PC-9 (cell line): ENCODE measurements around the gene CHD1L. TPM values are rescaled to one million over a fixed set of nuclear protein-coding genes. Genes with fewer than 3 reads are reported as not detected.

Experiments used
- BruUV-seq: library from RNA; stranded (reverse); fragments of 400-500 nt; replicated peaks from 2 replicates; lab custom pipeline; 2021; lab: Mats Ljungman, UMichigan
- CTCF ChIA-PET: fragments of 300-600 bp; sonication (Branson Sonifier 250); formaldehyde crosslinking; loops from one replicate; lab custom pipeline; 2022; ENCODE audit warnings: antibody characterized with exemption; lab: Charles Lee
- POLR2A ChIA-PET: fragments of 300-600 bp; sonication (Branson Sonifier 250); formaldehyde crosslinking; loops from one replicate; lab custom pipeline; 2022; ENCODE audit warnings: antibody characterized with exemption; ENCODE audit not compliant: unreplicated experiment; lab: Charles Lee
- DNase-seq, 2 experiments: peaks; one replicate each; pipeline versions ENCODE4 v3.0.0 to v3.0.0-alpha.2; 2015 to 2022; ENCODE audit warnings: mixed read lengths in 1 of 2
- H2AFZ ChIP-seq: fragments of 200-600 bp; sonication (generic); 2 replicates; pipeline ENCODE4 v1.8.1; 2017; ENCODE audit warnings: antibody characterized with exemption
- H3F3A ChIP-seq: fragments of 200-600 bp; sonication (generic); 2 replicates; pipeline ENCODE4 v1.8.1; 2017; ENCODE audit warnings: antibody characterized with exemption, mild to moderate bottlenecking, low read depth; ENCODE audit not compliant: insufficient read depth
- H3K27ac ChIP-seq: fragments of 200-600 bp; sonication (generic); 2 replicates; pipeline ENCODE4 v1.6.1; 2016; ENCODE audit warnings: mixed run types
- H3K27me3 ChIP-seq: fragments of 200-600 bp; sonication (generic); 2 replicates; pipeline ENCODE4 v1.6.1; 2016; ENCODE audit warnings: low read depth, mixed run types; ENCODE audit not compliant: insufficient read depth
- H3K36me3 ChIP-seq: fragments of 200-600 bp; sonication (generic); 2 replicates; pipeline ENCODE4 v1.6.1; 2016; ENCODE audit warnings: low read depth, mixed run types
- H3K4me1 ChIP-seq: fragments of 200-600 bp; sonication (generic); replicated peaks from 2 replicates; pipeline ENCODE4 v1.6.1; 2016; ENCODE audit warnings: mixed run types; ENCODE audit not compliant: insufficient read depth
- H3K4me2 ChIP-seq: fragments of 200-600 bp; sonication (generic); 2 replicates; pipeline ENCODE4 v1.6.1; 2017; ENCODE audit warnings: mixed run types
- H3K4me3 ChIP-seq: fragments of 200-600 bp; sonication (generic); 2 replicates; pipeline ENCODE4 v1.6.1; 2016; ENCODE audit warnings: mixed run types
- H3K79me2 ChIP-seq: fragments of 200-600 bp; sonication (generic); 2 replicates; pipeline ENCODE4 v1.6.1; 2017; ENCODE audit warnings: low read depth, mixed run types
- H3K9me2 ChIP-seq: fragments of 200-600 bp; sonication (generic); 2 replicates; pipeline ENCODE4 v1.8.1; 2017; ENCODE audit warnings: mild to moderate bottlenecking; ENCODE audit not compliant: insufficient read depth
- H3K9me3 ChIP-seq: fragments of 200-600 bp; sonication (generic); 2 replicates; pipeline ENCODE4 v1.8.1; 2016; ENCODE audit warnings: low read depth; ENCODE audit not compliant: insufficient read depth
- H4K20me1 ChIP-seq: fragments of 200-600 bp; sonication (generic); 2 replicates; pipeline ENCODE4 v1.8.1; 2017; ENCODE audit not compliant: insufficient read depth
- CTCF ChIP-seq: fragments of 200-600 bp; sonication (generic); conservative IDR thresholded peaks from 2 replicates; pipeline ENCODE4 v1.6.1; 2017; ENCODE audit warnings: mixed run types, antibody characterized with exemption, mild to moderate bottlenecking, moderate library complexity
- EZH2 ChIP-seq: fragments of 200-600 bp; sonication (generic); IDR thresholded peaks from 2 replicates; pipeline ENCODE4 v1.8.0; 2017; ENCODE audit warnings: antibody characterized with exemption, low read depth
- intact Hi-C: fragments of 100-400 bp; cut with micrococcal nuclease; formaldehyde crosslinking; loops from one replicate; pipeline ENCODE4 v1.10.0; 2022; ENCODE audit not compliant: unreplicated experiment
- total RNA-seq: library from RNA; stranded (reverse); gene quantifications from 2 replicates; pipeline ENCODE4 v1.2.3, GENCODE V29; 2021

The CHD1L gene
- total RNA-seq, 1 experiment from 2014 or later: 31.8 TPM

- POLR2A ChIA-PET: no interaction called here
- DNase-seq: no peak
- intact Hi-C loops: no loop called here
Measured at GRCh38 chr1:147214325-147214724, 28.2 kb upstream of the CHD1L start.

GRCh38 chr1:147214842-147215539, 27.5 kb upstream of the CHD1L start:
- Histone ChIP-seq H3K36me3 (no peaks in the 10 kb centered on the region), H3K4me1 (no peaks in the 10 kb centered on the region), H4K20me1 (no peaks in the 10 kb centered on the region), H3K27me3 (no peaks in the 10 kb centered on the region), H3K4me2 (no peak overlapping the region), H2AFZ (no peak overlapping the region), H3F3A (no peaks in the 10 kb centered on the region), H3K9me2 (no peaks in the 10 kb centered on the region), H3K27ac (no peak overlapping the region), H3K9me3 (no peaks in the 10 kb centered on the region), H3K79me2 (no peaks in the 10 kb centered on the region), H3K4me3 (no peak overlapping the region)
- DNase-seq: no peak
- ChIA-PET CTCF (no interaction called here), POLR2A (interaction anchor here (0.5 kb wide), 1 partner anchor 23 kb away, joined by 3 read pairs; no protein-coding TSS in a partner anchor)
- TF ChIP-seq EZH2: no peak
- no peak for TF ChIP-seq CTCF
- BruUV-seq: no TSS peak
- intact Hi-C loops: no loop called here

More at GRCh38 chr1:147214325-147214724, 28.2 kb upstream of the CHD1L start:
- H3K9me2 ChIP-seq: no peaks in the 10 kb centered on the region
- no TSS peak for BruUV-seq
- no peaks in the 10 kb centered on the region for H3F3A ChIP-seq
- TF ChIP-seq EZH2 (no peak), CTCF (no peak)
- CTCF ChIA-PET: no interaction called here
- H3K27ac ChIP-seq: no peak overlapping the region
- no peaks in the 10 kb centered on the region for H3K36me3 ChIP-seq
- H3K4me2 ChIP-seq: no peak overlapping the region
- H4K20me1 ChIP-seq: no peaks in the 10 kb centered on the region
- H3K27me3 ChIP-seq: no peaks in the 10 kb centered on the region
- H3K4me1 ChIP-seq: no peaks in the 10 kb centered on the region
- no peaks in the 10 kb centered on the region for H3K79me2 ChIP-seq
- H3K9me3 ChIP-seq: no peaks in the 10 kb centered on the region
- H3K4me3 ChIP-seq: no peak overlapping the region
- no peak overlapping the region for H2AFZ ChIP-seq

- DNase-seq: no peak
- no peaks in the 10 kb centered on the region for H3K9me3 ChIP-seq
- no peaks in the 10 kb centered on the region for H3K36me3 ChIP-seq
- no peak overlapping the region for H3K4me2 ChIP-seq
- no peaks in the 10 kb centered on the region for H3K9me2 ChIP-seq
- no peaks in the 10 kb centered on the region for H4K20me1 ChIP-seq
- no peak overlapping the region for H3K4me3 ChIP-seq
- H3F3A ChIP-seq: no peaks in the 10 kb centered on the region
- H3K27ac ChIP-seq: no peak overlapping the region
- no peaks in the 10 kb centered on the region for H3K79me2 ChIP-seq
- intact Hi-C loops: no loop called here
- no peaks in the 10 kb centered on the region for H3K4me1 ChIP-seq
- TF ChIP-seq EZH2 (no peak), CTCF (no peak)
- ChIA-PET CTCF (no interaction called here), POLR2A (interaction anchor here (0.5 kb wide), 1 partner anchor 22 kb away, joined by 3 read pairs; no protein-coding TSS in a partner anchor)
- H2AFZ ChIP-seq: no peak overlapping the region
- H3K27me3 ChIP-seq: no peaks in the 10 kb centered on the region
- no TSS peak for BruUV-seq
Measured at GRCh38 chr1:147215540-147215916, 27.0 kb upstream of the CHD1L start.
